HG03039 (cell line): Measurements from ENCODE around the gene DPH5.
"Not testable (repeated sequence)": the region's sequence is repeated elsewhere in the genome, so short reads cannot be mapped to it uniquely, and the experiment has no call there.

ENCODE experiments used
- ATAC-seq: cut with Tn5 transposase; IDR thresholded peaks from one replicate; pipeline ENCODE4 v1.9.1; 2021; ENCODE audit warnings: mild to moderate bottlenecking, moderate library complexity; ENCODE audit not compliant: unreplicated experiment

The DPH5 gene, protein sequence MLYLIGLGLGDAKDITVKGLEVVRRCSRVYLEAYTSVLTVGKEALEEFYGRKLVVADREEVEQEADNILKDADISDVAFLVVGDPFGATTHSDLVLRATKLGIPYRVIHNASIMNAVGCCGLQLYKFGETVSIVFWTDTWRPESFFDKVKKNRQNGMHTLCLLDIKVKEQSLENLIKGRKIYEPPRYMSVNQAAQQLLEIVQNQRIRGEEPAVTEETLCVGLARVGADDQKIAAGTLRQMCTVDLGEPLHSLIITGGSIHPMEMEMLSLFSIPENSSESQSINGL

DNA sequence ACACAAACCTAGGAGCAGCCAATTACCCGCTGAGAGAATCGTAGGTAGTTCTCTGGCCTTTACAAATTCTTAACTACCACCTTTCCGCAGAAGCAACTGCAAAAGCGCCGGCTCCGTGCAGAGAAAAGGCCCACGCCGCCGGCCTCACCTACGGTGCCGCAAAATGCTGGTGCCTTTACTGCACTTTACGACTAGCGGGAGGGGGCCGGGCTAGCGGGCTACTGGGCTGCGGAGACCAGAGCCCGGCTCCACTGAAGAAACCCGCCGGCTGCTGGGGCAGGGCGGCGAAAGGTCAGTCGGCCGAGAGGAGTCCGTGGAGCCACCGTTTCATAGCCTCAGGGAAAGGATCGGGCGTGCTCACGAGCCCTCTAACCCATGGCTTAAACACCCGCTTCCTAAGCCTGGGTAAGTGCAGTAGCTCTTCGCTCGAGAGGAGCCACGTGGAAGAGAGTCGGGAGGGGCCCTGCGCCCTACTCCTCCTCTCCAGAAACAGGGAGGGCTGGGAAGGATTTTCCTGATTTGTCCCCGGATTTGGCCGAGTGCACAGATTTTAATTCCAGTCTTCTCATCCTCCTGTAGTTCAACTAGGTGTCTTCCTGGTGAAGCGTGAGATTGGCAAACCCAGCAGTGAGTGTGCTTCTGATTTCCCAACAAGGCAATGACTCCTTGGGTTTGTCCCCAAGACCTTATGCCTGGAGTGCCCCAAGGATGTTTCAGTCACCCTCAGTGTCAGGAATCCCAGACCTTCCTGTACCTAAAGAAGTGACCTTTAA is at the start of gene DPH5:
DPH5 (minus strand) TSS at position 128 of the 773 bp plus-strand sequence. CDS start 341 bp downstream, outside the sequence.
- peak; percentile 70 for ATAC-seq

DNA sequence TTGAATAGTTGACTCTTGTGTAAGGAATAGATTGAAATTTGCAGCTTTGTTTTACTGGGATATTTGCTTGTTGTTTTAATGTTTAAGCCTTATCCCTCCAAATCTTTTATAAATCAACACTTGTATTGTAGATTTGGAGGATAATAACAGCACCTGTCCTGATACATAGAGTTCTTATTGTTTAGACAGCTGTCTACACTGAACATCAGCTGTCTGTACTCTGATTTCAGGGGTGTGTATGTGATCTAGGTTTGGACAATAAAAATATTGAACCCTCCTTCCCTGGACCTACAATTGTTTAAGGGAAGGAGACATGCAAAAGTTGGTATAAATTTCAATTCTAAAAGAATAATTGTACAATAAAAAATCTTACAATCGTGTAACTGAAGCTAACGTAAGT is 48.3 kb upstream of the DPH5 start:
- no peak for ATAC-seq

DNA sequence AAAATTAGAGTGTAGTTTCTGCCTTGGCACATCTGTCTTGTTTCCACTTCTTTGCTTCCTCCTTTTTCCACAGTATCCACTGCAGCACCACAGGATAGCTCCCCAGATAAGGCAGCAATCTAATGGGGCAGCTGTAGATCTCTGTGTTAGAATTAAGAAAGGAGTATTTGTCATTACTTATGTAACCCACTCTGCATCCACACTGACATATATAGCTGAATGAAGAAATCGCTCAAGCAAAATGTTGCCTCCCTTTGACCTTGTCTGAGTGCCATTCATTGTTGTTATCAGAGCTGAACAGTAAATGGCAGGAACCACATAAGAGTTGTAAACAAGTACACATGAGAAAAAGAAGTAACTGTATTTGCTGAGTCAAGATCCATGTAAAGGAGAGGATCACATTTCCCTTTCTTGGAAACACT is 45.9 kb upstream of the DPH5 start:
- no peak for ATAC-seq

DNA sequence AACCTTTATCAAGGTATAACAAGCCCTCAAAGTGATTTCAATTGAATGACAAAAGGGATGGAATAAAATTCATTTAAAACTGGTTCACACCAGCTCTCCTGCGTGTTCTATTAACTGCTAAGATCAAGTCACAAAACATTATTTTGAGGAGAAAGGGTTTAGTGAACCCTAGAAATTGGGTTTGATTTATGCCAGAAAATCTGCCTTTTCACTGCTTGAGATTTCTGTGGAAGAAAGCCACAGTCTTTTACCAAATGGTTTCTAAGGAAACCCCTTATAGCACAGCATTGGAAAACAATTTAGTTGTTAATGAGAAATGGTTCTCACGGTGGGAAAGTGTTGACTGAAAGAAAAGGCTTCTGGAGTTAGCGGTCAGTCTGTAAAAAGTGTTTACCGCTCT is 43.6 kb upstream of the DPH5 start:
- no peak for ATAC-seq

DNA sequence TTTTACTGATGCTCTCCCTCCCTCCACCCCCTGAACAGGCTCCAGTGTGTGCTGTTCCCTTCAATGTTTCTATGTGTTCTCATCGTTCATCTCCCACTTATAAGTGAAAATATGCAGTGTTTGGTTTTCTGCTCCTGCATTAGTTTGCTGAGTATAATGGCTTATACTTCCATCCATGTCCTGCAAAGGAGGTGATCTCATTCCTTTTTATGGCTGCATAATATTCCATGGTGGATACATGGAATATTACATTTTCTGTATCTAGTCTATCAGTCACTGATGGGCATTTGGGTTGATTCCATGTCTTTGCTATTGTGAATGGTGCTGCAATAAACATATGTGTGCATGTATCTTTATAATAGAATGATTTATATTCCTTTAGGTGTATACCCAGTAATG is 41.4 kb upstream of the DPH5 start:
- ATAC-seq, result not testable (repeated sequence)

DNA sequence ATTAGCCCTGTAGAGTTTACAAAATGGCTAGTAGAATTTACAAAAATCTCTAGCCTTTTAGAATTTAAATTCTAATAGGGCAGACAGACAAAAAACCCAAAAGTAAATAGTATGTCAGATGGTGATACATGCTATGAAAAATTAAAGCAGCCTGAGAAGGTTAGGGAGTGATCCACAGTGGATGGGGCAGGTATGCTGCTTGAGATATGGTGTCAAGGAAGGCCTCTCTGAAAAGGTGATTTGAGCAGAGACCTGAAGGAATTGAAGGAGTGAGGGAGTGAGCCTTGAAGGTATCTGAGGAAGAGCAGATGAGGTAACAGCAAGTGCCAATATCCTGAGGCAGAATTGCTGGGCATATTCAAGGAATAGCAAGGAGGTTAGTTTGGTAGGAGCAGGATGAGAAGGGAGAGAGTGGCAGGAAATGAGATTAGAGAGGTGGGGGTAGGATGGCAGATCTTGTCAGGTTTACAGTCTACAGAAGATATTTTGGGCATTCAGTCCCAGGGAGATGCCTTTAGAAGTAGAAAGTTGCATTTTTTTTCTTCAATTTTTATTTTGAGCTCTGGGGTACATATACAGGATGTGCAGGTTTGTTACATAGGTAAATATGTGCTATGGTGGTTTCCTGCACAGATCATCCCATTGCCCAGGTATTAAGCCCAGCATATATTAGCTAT is 40.8 kb upstream of the DPH5 start:
- ATAC-seq, result no peak

DNA sequence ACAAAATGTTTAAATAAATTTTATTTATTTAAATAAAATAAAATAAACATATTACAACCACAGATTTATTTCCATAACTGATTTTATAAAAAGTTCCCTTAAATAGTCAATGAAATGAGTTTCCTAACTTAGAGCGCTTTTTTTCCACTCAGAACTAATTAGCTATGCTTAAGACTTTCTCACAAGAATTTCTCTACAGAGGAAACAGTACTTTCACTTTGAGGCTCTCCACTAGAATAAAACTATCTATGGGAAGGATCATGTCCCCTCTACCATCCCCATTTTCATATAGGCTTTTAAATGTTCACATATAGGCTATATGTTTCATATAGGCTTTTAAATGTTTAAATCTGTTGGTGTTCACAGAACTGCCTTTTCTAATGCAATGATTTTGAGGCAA is 40.0 kb upstream of the DPH5 start:
- no peak for ATAC-seq

DNA sequence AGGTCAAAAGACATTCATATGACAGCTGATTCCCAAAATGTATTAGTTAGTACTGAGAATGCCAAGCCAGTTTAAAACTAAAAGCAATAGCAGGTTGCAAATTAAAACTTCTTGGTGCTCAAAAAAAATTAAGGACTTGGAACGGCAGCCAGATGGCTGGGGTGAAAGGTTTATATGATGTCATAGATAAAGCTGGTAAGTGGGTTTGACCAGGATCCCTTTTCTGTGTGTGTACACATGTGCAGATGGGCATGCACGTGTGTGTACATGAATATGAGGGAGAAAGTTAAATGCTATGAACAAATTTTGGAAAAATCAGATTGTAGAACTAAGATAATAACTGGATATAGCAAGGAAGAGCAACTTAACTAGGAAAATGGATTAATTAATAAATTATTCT is 39.1 kb upstream of the DPH5 start:
- ATAC-seq, result no peak

DNA sequence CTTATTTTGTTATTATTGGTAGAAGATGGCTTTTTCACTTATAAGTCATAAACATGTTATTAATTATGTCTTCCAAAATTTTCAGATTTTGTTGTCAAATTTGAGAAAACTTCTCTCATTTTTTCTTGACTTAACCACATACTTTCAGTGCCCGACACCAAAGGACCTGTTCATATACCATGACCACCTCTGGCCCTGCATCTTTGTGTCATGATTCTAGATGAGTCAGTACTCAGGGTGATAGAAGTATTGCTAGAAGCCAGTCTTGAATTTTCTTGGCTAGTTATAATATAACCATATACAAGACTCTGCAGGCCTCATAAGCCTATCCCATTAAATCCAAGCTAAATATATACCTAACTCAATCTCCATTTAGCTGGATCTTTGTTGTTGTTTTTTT is 35.4 kb upstream of the DPH5 start:
- peak; percentile 59 for ATAC-seq

DNA sequence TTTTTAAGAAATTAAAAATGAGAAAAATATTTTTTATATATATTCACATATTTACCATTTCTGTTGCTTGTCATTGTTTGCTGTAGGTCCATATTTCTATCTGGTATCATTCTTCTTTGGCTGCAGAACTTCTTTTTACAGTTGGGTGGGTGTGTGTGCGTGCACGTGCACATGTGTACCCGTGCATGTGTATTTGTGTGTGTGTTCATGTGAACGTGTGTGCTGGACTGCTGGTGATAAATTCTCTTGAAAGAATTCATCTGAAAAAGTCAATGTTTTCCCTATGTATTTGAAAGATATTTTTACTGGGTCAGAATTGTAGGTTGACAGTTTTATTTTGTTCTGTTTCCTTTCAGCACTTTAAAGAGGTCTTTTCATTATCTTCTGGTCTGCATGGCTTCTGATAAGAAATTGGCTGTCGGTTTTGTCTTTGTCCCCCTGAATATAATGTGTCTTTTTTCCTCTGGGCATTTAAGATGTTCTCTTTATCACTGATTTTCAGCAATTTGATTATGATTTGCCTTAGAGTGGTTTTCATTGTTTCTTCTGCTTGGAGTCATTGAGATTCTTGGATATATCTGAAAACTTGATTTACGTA is 34.5 kb upstream of the DPH5 start:
- no peak for ATAC-seq

DNA sequence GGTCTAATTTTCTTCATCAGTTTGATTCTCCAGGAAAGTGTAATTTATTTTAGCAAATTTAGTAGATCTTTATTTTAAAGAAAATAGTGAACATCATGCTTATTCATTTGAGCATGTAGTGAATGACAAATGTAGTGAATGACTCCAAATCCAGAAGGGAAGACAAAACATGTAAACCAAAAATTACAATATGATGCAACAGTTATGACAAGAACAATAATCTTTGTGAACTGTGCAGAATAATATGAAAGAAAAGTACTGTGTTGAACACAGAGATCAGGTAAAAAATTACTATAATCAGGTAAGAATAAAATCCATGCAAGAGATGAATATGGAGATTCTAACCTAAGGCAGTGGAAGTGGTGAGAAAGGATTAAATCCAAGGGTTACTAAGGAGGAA is 30.0 kb upstream of the DPH5 start:
- no peak for ATAC-seq

DNA sequence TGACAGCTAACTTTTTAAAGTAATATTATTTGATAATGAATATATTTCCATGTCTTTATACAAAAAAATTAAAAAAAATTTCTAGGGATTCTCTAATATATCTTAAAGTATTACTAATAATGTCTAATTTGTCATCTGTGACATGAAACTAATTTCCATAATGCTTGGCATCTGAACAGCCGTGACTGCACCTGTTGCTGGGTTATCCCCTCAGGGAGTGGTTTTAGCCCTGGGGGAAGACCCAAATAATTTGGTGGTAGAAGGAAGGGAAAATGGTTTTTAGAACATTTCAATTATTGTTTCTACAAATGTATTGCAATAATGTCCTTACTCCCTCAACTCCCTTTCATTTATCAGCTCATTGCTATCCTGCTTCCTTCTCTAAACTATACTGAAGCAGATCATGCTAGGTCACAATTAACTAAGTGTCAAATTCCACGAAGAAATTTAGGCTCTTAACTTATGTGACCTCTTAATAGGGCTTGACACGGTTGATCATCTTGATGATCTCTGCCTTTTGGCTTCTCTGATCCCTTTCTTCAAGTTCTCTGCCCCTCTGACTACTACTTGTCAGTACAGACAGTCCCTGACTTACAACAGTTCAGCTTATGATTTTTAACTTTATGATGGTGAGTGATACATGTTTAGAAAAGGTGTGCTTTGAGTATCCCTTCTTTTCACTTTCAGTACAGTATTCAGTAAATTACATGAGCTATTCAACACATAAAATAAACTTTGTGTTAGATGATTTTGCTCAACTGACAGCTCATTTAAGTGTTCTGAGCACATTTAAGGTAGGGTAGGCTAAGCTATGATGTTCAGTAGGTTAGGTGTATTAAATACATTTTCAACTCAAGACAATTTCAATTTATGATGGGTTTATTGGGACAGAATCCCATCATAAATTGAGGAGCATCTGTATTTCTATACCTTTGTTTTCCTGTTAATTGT is 26.4 kb upstream of the DPH5 start:
- peak; percentile 91 for ATAC-seq

DNA sequence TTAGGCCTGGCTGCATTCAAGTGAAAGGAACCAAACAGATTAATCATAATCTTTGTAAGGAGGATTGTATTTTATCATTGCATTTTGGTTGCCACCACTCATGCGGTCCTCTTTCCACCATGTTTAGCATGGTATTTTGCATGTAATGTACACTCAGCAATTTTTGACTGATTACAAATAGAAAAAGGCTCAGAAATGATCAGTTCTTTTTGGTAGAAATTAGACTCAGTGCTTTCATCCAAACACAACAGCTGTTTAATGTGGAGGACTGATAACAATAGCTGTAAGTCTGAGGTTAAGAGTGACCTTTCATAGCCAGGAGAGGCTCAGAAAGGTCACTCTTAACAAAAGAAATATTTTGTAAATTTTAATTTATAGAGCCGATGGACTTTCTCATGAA is 25.3 kb upstream of the DPH5 start:
- no peak for ATAC-seq

DNA sequence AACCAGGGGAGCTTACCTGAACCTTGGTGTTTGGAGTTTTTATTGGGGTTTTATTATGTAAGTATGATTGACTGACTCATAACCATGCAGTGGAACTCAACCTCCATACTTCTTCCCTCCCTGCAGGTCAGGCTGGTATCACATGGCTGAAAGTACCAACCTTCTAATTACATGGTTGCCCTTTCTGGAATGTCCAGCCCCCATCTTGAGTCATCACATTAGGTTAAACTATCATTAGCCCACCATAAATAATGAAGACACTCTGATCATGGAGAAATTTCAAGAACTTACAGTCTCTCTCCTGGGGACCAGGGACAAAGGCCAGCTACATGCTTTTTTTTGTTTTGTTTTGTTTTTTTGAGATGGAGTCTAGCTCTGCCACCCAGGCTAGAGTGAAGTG is 19.2 kb upstream of the DPH5 start:
- ATAC-seq, result no peak

DNA sequence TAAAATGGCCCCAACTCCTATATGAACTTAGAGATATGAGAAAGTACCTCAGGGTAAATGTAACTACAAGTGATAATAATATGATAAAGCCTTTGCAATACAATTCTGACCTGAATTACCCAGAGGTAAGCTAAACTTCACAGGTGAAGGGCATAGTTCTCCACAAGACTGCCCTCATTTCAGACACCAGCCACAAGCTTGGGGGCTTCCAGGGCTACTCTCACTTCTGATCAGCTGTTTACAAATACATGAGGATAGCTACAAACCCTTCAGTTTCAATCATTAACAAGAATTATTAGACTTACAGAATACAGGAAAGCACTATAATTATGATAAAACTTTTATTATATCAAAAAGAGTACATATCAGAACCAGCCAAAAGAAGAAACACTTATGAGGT is 18.7 kb upstream of the DPH5 start:
- no peak for ATAC-seq

DNA sequence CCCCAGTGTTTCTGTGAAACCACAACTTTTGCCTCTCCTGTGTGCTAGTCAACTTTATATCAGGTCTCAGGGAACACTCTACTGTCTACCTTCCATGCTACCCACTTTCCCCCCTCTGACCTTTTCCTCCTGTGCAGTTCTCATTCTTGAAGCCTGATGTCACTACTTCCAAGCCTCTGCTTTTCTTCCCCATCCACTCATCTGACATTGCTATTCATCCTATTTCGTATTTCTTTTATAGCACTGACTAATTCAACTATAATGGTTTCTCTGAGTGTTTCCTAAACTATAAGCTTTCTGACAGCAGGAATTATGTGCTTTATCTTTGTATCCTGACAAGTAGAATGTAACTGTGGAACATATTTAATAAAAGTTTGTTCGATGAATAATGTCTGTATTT is 18.2 kb upstream of the DPH5 start:
- ATAC-seq, result no peak

DNA sequence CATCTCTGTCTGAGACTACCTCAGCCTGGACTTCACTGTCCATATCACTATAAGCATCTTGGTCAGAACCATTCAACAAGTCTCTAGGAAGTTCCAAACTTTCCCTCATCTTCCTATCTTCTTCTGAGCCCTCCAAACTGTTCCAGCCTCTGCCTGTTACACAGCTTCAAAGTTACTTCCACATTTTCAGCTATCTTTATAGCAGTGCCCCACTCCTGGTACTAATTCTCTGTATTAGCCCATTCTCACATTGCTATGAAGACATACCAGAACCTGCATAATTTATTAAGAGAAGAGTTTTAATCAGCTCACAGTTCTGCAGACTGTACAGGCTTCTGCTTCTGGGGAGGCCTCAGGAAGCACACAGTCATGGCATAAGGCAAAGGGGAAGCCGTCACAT is 15.7 kb upstream of the DPH5 start:
- no peak for ATAC-seq

DNA sequence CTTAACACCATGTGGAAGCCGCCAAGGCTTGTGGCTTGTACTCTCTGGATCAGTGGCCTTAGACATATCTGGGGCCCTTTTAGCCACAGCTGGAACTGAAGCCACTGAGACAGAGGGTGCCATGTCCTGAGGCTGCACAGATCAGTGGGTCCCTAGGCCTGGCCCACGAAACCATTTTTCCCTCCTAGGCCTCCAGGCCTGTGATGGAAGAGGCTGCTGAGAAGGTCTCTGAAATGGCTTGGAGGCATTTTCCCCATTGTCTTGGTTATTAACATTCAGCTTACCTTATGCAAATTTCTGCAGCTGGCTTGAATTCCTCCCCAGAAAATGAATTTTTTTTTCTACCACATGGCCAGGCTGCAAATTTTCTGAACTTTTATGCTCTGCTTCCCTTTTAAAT is 15.1 kb upstream of the DPH5 start:
- ATAC-seq, result no peak

DNA sequence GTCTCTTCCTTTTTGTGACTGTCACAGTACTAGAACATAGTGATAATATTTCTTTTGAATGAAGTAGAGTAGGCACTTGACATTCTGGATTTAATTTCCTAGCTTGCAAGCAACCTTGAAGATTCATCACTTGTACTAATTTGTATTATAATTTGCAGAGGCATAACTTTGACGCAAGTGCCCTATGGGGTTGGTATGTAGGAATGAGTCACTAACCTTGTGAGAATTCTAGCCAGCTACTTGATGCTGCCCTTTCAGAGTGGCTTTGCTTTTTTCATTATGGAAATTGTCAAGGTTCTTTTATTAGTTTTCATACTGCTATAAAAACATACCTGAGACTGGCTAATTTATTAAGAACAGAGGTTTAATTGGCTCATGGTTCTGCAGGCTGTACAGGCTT is 13.7 kb upstream of the DPH5 start:
- ATAC-seq, result no peak

DNA sequence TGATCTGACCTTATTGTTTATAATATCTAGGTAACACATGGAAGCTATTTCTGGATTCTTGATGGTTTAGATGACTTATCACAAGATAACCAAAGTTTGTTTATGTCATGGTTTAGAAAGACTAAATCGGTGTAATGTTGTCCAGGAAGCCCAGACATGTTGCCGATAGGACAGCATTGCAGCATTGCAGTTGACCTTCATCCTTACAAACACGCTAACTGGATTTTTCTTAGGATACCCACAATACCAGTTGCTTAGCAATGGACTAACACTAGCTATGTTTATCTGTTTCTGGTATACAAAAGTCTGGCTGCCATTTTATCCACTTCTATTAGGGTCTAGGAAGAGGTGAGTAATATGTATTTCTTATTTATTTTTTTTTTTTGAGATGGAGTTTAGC is 11.7 kb upstream of the DPH5 start:
- no peak for ATAC-seq

DNA sequence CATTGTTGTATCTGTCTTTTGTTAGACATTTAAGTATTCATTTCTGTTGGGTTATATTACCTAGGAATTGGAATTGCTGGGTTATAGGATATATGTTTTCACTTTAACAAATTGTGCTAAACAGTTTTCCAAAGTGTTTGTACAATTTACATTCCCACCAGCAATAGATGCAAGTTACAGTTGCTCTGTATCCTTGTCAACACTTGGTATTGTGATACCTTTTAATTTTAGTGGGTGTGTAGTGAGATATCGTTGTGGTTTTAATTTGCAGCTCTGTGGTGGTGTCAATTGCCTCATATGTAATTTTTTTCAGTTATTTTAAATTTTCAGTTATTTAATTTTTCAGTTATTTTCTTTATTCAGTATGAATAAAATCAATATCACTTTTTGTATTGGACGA is 7.4 kb upstream of the DPH5 start:
- no peak for ATAC-seq
